Ureter (tissue), 1 donor: ENCODE measurements around the gene MYRIP. TPM values are rescaled to one million over a fixed set of nuclear protein-coding genes. Genes with fewer than 3 reads are reported as not detected.
"Not testable (repeated sequence)": the region's sequence is repeated elsewhere in the genome, so short reads cannot be mapped to it uniquely, and the experiment has no call there.

ENCODE experiments used
- DNase-seq: peaks from one replicate; pipeline ENCODE4 v3.0.0-alpha.2; 2020; ENCODE audit warnings: low spot score
- total RNA-seq: library from RNA; stranded (reverse); gene quantifications from one replicate; pipeline ENCODE4 v1.2.4, GENCODE V29; 2023
- donor health status: DM: yes; HTN: yes; CAD: no.

Gene MYRIP
- total RNA-seq, 1 donor from 2014 or later: 4.8 TPM

- DNase-seq: no peak
Measured at GRCh38 chr3:40281995-40282394, 472.6 kb downstream of the MYRIP start.

DNA sequence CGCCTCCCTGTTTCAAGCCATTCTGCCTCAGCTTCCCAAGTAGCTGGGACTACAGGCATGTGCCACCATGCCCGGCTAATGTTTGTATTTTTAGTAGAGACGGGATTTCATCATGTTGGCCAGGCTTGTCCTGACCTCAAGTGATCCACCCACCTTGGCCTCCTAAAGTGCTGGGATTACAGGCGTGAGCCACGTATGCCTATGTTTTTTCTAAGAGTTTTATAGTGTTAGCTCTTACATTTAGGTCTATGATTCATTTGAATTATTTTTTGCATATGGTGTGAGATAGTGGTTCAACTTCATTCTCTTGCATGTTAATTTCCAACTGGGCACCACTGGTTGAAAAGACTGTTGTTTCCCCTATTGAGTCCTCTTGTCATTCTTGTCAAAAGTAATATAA lies 473.6 kb downstream of the MYRIP start:
- not testable (repeated sequence) for DNase-seq

GRCh38 chr3:40287248-40287647 lies 477.8 kb downstream of the MYRIP start:
- DNase-seq: no peak

- no peak for DNase-seq
Measured at GRCh38 chr3:40290396-40290795, 481.0 kb downstream of the MYRIP start.

GRCh38 chr3:40291471-40291870 lies 482.1 kb downstream of the MYRIP start:
- no peak for DNase-seq

DNA sequence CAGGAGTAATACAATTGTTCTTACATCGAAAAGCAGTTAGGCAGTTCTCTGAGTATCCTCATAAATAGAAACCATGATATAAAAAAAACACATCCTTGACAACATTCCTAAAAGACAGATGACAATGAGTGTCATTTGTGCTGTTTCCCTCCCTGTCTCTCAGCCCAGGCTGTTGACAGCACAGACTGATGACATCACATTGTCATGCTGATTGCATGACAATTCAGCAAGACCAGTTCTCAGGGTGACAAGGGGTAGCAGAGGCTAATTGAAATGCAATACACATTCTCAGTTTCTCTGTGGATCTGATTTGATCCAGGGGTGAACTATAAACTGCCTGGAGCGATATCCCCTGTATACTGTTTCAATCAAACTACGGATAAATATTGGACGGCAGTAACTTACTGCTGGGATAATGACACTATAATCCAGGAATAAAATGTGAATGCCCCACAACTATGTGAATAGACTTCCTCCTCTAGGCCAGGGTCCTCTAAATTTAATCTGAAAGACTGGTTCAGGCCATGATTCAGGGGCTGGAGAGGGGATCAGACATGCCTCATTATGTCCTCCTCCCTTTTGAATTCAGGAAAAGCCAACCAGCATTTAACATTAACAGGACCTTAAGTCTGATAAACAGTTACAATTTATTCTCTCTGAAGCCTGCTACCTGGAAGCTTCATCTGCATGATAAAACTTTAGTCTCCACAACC lies 483.4 kb downstream of the MYRIP start:
- no peak for DNase-seq

GRCh38 chr3:40294434-40294833 lies 485.0 kb downstream of the MYRIP start:
- DNase-seq: no peak

DNA sequence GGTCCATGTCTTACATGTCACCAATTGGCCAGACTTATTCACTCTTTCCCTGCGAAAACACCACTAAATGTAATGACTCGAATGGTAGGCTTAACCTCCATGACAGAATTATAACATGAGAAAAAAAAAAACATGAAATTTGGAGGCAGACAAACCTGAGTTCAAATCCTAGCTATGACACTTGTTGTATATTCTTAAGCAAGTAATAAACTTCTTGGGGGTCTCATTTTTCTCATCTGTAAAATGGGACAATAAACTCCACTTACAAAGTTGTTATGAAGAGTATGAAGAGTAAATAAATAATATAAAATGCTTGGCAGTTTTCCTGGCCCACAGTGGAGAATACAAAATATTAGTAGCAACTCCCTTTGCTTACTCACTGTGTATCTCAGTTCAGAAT lies 488.7 kb downstream of the MYRIP start:
- DNase-seq: no peak

- no peak for DNase-seq
Measured at GRCh38 chr3:40299130-40299720, 489.8 kb downstream of the MYRIP start.

DNA sequence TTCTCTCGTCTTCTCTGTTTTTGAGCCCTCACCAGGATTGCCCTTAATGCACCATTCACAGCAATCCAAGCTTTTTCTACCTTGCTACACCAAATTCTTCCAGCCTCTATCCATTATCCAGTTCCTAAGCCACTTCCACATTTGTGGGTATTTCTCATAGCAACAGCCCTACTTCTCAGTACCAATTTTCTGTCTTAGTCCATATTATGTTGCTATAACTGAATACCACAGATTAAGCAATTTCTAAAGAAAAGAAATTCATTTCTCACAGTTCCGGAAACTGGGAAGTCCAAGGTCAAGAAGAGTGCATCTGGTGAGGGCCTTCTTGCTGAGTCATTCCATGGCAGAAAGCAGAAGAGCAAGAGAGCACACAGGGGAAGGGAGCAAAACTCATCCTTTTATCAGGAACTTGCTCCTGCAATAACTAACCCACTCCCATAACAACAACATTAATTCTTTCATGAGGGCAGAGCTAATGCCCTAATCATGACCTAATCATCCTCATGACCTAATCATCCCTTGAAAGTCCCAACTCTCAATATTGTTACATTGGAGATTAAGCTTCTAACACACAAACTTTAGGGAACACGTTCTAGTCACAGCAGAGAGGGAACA lies 490.4 kb downstream of the MYRIP start:
- DNase-seq: no peak

DNA sequence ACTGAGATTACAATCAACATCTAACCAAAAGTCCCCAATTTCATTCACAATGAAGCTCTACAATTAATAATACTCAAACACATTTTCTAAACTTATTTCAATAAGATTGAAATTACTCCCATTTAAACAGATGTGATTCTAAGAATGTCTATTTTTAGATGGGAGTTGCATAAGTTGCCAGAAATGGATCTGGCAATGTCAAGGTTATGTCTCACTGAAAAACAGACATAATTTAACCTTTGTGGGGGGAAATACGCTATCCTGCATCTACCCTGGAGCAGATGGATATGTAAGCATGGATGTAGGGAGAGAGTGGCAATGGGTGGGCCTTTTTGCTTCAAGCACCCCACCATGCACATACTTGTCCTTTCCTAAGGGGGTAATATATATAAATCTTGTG lies 493.4 kb downstream of the MYRIP start:
- no peak for DNase-seq

DNA sequence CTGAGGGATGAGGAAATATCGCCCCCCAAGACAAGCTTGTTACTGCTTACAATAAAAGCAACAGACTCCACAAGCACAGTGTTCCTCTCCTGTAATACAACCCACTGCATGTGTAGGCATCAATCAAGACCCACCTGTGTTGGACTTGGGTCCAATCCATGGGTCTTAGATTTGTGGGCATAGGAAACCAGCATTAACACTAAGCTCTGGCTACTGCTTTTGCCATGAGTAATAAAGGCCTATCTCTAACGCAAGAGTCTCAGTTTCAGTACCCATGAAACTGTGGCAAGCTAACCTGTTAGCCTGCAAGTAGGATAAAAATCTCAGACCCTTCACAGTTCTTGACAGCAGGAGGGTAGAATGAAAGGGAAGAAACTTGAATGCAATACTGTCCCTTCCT lies 494.9 kb downstream of the MYRIP start:
- DNase-seq: no peak

DNA sequence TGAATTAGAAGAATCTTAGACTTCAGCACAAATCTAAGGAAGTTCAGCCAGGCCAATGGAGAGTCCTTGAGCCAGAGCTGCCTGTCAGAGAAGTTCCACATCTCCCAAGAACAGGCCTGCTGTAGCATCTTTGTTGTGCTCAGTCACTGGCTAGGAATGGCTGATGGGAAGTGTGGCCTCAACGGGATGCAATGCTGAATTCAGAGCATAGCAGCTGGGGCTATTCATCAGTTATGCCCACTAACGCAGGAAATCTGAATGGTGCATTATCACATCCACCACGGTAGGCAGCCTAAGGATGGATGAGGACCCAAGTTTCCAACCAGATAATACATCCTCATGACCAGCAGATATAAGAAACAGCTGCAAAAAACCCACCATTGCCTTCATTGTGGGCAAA lies 496.9 kb downstream of the MYRIP start:
- no peak for DNase-seq

- no peak for DNase-seq
Measured at GRCh38 chr3:40307176-40307575, 497.8 kb downstream of the MYRIP start.

DNA sequence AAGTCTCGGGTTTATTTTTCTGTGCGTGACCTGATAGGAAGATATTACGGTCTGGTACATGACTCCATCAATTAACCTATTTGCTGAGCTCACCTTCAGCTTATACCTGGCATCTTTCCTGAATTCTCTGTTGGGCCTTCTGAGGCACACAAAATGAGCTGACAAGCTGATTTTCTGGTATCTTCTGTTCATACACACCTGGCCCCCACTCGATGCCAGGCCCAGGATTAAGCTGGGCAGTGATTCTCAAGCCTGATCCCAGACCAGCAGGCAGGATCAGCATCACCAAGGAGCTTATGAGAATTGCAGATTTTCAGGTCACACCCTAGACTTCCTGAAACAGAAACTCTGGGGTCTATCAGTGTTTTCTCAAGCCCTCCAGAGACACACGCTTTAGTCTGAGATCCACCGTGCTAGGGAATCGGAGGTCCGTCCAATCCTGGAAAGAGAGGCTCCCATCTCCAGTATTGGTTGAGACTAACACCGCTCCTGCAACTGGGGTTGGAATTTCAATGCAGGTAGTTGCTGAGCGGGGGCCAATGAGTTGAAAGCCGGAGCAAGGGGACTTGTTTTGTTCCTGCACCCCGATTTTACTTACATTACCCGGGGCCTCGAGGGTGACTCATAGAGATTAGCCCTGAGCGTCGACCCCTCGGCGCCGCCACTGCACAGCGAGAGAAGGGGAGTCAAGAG lies 499.5 kb downstream of the MYRIP start:
- DNase-seq: no peak

- peak; percentile 99 for DNase-seq
Measured at GRCh38 chr3:40309418-40309924, 500.1 kb downstream of the MYRIP start, which contains the start of gene EIF1B. Gene EIF1B (plus strand): TSS chr3:40309707. CDS start chr3:40309942, 235 bp downstream.
